ENCODE results near the gene DMRTB1.

DNA sequence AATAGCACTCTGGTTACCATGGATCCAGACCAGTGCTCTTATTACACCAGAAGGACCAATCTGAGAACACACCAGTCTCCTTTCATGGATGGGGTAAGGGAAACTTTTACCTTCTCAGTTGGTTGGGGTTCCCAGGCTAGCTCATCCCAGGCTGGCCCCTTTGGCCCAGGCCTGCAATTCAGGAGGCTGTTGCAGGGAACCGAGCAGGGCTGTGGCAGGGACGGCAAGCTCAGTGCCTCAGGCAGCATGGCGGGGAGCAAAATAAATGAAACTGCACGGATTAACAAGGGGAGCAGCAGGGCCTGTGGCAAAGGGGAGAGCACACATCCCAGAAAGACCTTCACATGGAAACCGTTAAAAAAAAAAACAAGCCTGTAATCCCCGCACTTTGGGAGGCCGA lies 57.0 kb downstream of the DMRTB1 start:
- TF ChIP-seq YY1 (IDR thresholded peaks at IDR 0.05; ENCODE audit: extremely low read depth, insufficient replicate concordance, low read depth, low read length) (no peak), EZH2 (IDR thresholded peaks at IDR 0.05) (no peak), ZNF274 (IDR thresholded peaks at IDR 0.05; ENCODE audit: low read depth, low read length) (no peak)
- TF ChIP-seq, protein P1, sequence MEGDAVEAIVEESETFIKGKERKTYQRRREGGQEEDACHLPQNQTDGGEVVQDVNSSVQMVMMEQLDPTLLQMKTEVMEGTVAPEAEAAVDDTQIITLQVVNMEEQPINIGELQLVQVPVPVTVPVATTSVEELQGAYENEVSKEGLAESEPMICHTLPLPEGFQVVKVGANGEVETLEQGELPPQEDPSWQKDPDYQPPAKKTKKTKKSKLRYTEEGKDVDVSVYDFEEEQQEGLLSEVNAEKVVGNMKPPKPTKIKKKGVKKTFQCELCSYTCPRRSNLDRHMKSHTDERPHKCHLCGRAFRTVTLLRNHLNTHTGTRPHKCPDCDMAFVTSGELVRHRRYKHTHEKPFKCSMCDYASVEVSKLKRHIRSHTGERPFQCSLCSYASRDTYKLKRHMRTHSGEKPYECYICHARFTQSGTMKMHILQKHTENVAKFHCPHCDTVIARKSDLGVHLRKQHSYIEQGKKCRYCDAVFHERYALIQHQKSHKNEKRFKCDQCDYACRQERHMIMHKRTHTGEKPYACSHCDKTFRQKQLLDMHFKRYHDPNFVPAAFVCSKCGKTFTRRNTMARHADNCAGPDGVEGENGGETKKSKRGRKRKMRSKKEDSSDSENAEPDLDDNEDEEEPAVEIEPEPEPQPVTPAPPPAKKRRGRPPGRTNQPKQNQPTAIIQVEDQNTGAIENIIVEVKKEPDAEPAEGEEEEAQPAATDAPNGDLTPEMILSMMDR (IDR thresholded peaks at IDR 0.05 in 2 of 3, conservative IDR thresholded peaks at IDR 0.05 in 1 of 3; ENCODE audit: borderline replicate concordance in 1 of 3, insufficient read depth in 1 of 3, low read depth in 2 of 3, low read length in 2 of 3), result no peak
- TF ChIP-seq, protein P2, sequence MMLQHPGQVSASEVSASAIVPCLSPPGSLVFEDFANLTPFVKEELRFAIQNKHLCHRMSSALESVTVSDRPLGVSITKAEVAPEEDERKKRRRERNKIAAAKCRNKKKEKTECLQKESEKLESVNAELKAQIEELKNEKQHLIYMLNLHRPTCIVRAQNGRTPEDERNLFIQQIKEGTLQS (IDR thresholded peaks at IDR 0.05), result no peak
- TF ChIP-seq, protein P3, sequence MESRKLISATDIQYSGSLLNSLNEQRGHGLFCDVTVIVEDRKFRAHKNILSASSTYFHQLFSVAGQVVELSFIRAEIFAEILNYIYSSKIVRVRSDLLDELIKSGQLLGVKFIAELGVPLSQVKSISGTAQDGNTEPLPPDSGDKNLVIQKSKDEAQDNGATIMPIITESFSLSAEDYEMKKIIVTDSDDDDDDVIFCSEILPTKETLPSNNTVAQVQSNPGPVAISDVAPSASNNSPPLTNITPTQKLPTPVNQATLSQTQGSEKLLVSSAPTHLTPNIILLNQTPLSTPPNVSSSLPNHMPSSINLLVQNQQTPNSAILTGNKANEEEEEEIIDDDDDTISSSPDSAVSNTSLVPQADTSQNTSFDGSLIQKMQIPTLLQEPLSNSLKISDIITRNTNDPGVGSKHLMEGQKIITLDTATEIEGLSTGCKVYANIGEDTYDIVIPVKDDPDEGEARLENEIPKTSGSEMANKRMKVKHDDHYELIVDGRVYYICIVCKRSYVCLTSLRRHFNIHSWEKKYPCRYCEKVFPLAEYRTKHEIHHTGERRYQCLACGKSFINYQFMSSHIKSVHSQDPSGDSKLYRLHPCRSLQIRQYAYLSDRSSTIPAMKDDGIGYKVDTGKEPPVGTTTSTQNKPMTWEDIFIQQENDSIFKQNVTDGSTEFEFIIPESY (IDR thresholded peaks at IDR 0.05; ENCODE audit: extremely low read depth, insufficient replicate concordance, low read length), result no peak
